RWPE2 (cell line): ENCODE measurements around the gene DCBLD2.

Experiments used
- ATAC-seq: fragments of 200-7000 bp; cut with Tn5 transposase; 3 replicates; pipeline ENCODE4 v1.9.1; 2021; ENCODE audit warnings: low read depth
- DNase-seq: peaks from one replicate; pipeline ENCODE4 v3.0.0-alpha.2; 2020; ENCODE audit warnings: low spot score
- H3K27ac ChIP-seq: fragments of 450-650 bp; 2 replicates; pipeline ENCODE4 v1.5.1; 2017; ENCODE audit warnings: mild to moderate bottlenecking; ENCODE audit not compliant: poor library complexity, severe bottlenecking
- H3K27me3 ChIP-seq: fragments of 250-450 bp; sonication (Bioruptor Pico); 2 replicates; pipeline ENCODE4 v1.5.1; 2021; ENCODE audit warnings: mild to moderate bottlenecking, moderate library complexity; ENCODE audit not compliant: insufficient read depth, poor library complexity, severe bottlenecking
- H3K36me3 ChIP-seq: fragments of 250-450 bp; sonication (Bioruptor Pico); 2 replicates; pipeline ENCODE4 v1.5.1; 2020; ENCODE audit warnings: low read depth, mild to moderate bottlenecking, moderate library complexity
- H3K4me1 ChIP-seq: fragments of 250-450 bp; sonication (Bioruptor Pico); 2 replicates; pipeline ENCODE4 v1.5.1; 2021; ENCODE audit warnings: mild to moderate bottlenecking, moderate library complexity; ENCODE audit not compliant: insufficient read depth, poor library complexity, severe bottlenecking
- H3K4me3 ChIP-seq: fragments of 250-450 bp; sonication (Bioruptor Pico); 2 replicates; pipeline ENCODE4 v1.5.1; 2021; ENCODE audit warnings: mild to moderate bottlenecking, moderate library complexity; ENCODE audit not compliant: severe bottlenecking
- H3K9me3 ChIP-seq: fragments of 250-450 bp; sonication (Bioruptor Pico); 2 replicates; pipeline ENCODE4 v1.5.1; 2021; ENCODE audit warnings: mild to moderate bottlenecking, moderate library complexity; ENCODE audit not compliant: severe bottlenecking
- TF ChIP-seq, protein P1 (sequence below): fragments of 450-650 bp; IDR thresholded peaks from one replicate; pipeline ENCODE4 v1.5.1; 2017; ENCODE audit warnings: mild to moderate bottlenecking, moderate library complexity; ENCODE audit not compliant: poor library complexity, severe bottlenecking

The DCBLD2 gene

DNA sequence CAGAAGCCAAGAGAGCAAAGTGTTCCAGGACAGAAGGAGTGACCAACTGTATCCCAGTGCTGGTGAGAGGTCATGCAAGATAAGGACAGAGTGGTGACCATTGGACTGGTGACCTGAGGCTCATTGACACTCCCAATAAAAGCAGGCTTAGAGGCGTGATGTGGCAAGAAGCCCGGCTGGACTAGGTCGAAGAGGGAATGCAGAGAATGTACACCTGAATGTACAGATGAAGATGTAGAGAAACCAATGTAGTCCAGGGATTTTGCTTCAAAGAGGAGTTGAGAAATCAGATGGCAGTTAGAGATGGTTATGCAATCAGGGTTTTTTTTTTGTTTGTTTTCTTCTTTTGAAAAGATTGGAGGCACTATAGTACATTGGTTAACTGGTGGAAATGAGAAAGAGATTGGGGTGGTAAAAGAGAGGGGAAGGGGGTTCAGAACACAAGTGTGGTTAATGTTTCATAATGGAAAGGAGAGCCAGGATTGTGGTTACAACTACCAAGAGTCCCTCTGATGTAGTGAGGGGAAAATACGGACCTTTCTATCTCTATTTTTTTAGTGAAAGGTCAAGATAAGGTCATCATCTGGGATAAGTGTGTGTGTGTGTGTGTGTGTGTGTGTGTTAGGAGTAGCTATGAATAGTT, 115.0 kb downstream of the DCBLD2 start:
- Histone ChIP-seq H3K4me3 (no peak overlapping the region), H3K27me3 (no peaks in the 10 kb centered on the region), H3K9me3 (no peaks in the 10 kb centered on the region), H3K4me1 (peaks cover 13% of the 10 kb centered on the region), H3K27ac (no peak overlapping the region), H3K36me3 (no peaks in the 10 kb centered on the region)
- no peak for ATAC-seq
- TF ChIP-seq, protein P1, sequence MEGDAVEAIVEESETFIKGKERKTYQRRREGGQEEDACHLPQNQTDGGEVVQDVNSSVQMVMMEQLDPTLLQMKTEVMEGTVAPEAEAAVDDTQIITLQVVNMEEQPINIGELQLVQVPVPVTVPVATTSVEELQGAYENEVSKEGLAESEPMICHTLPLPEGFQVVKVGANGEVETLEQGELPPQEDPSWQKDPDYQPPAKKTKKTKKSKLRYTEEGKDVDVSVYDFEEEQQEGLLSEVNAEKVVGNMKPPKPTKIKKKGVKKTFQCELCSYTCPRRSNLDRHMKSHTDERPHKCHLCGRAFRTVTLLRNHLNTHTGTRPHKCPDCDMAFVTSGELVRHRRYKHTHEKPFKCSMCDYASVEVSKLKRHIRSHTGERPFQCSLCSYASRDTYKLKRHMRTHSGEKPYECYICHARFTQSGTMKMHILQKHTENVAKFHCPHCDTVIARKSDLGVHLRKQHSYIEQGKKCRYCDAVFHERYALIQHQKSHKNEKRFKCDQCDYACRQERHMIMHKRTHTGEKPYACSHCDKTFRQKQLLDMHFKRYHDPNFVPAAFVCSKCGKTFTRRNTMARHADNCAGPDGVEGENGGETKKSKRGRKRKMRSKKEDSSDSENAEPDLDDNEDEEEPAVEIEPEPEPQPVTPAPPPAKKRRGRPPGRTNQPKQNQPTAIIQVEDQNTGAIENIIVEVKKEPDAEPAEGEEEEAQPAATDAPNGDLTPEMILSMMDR = no peak
- DNase-seq = no peak

GRCh38 chr3:98784666-98785600, 116.6 kb downstream of the DCBLD2 start:
- H3K27me3 ChIP-seq = no peaks in the 10 kb centered on the region
- H3K4me3 ChIP-seq = no peak overlapping the region
- H3K4me1 ChIP-seq = peaks cover 13% of the 10 kb centered on the region
- H3K9me3 ChIP-seq = no peaks in the 10 kb centered on the region
- H3K36me3 ChIP-seq = no peaks in the 10 kb centered on the region
- no peak for DNase-seq
- TF ChIP-seq, protein P1 = no peak
- peak overlapping the region; percentile 49 for H3K27ac ChIP-seq
- peak; percentile 92 for ATAC-seq

DNA sequence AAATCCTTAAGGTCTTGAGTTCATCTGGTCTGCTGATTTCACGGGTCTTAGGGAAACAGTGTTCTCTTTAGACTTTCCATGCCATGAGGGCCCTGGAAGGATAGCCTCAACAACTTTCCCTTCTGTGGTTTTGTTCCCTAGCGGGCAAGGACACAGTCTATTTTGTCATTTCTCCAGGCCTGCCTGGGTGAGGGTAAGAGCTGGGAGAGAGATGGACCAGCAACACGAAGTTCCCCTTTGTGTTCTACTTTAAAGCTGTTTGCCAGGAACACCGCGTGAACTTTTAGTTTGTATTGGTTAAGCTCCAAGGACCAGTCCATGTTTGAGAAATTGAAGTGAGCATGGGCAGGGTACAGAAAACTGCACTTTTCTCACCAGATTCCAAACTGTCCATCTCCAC, 117.5 kb downstream of the DCBLD2 start:
- TF ChIP-seq, protein P1 = no peak
- no peak overlapping the region for H3K4me3 ChIP-seq
- H3K27ac ChIP-seq = peak overlapping the region; percentile 49
- H3K9me3 ChIP-seq = no peaks in the 10 kb centered on the region
- DNase-seq (no peak), ATAC-seq (no peak)
- H3K4me1 ChIP-seq = peaks cover 18% of the 10 kb centered on the region
- H3K27me3 ChIP-seq = no peaks in the 10 kb centered on the region
- H3K36me3 ChIP-seq = no peaks in the 10 kb centered on the region

DNA sequence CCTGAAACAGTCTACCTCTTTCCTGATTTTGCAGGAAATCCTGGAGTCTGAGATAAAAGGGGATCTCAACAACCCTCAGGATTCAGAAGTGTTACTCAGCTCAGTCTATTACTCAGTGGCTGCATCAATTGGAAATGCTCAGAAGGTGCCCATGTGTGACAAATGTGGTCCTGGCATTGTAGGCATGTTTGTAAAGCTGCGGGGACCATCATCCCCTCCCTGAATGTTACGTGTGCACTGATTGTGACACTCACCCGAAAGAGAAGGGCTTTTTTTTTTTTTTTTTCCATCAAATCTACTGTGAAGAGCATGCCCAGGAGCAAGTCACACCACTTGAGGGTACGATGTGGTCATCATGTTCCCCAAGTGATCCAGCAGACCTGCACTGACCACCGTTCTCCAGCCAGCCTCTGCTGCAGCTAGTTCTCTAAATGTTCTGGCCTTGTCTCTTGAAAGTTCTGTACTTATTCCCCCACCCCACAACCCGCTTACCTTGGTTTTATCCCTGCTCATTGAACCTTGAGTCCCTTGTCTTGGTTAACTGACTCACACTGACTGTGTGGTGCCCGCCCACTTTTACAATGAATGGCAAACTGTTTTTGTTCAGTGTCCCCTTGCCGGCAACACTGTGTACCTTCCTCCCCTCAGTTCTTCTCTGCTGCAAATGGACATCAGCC, 118.5 kb downstream of the DCBLD2 start:
- H3K4me1 ChIP-seq = peaks cover 29% of the 10 kb centered on the region
- ATAC-seq (no peak), DNase-seq (no peak)
- no peak overlapping the region for H3K27ac ChIP-seq
- H3K9me3 ChIP-seq = no peaks in the 10 kb centered on the region
- H3K36me3 ChIP-seq = no peaks in the 10 kb centered on the region
- no peaks in the 10 kb centered on the region for H3K27me3 ChIP-seq
- no peak overlapping the region for H3K4me3 ChIP-seq
- TF ChIP-seq, protein P1 = no peak
